OCI-LY7 (cell line): ENCODE data around the gene GLRA3. TPM values are rescaled to one million over a fixed set of nuclear protein-coding genes. Genes with fewer than 3 reads are reported as not detected.

Experiments
- total RNA-seq, 2 experiments: library from RNA; depleted of rRNA in 1 of 2; stranded (reverse); fragments of >200 nt in 1 of 2; shearing (Covaris generic) in 1 of 2; gene quantifications; 2 replicates each; pipeline ENCODE4 v1.2.3, GENCODE V29; 2014 to 2022

Gene GLRA3
- total RNA-seq, 2 experiments from 2014 or later = 0.92 to 1.6 TPM

Other genes starting within 250 kb of the GLRA3 start
- 1.0 and 1.7 TPM in 2 replicates for gene ADAM29, start 89.1 kb upstream of the GLRA3 start, total RNA-seq (2014; rRNA removed; shearing (Covaris generic))
- gene ADAM29, start 89.1 kb upstream of the GLRA3 start, total RNA-seq (2022) = 1.1 and 1.2 TPM in 2 replicates